Liver (tissue), 9 donors: ENCODE results near the gene CD300H. TPM values are rescaled to one million over a fixed set of nuclear protein-coding genes. Genes with fewer than 3 reads are reported as not detected.

Source experiments
- DNase-seq: peaks from one replicate; pipeline ENCODE4 v3.0.0-alpha.2; 2017; ENCODE audit warnings: low spot score
- H3K27ac ChIP-seq, 2 donors: one replicate each; pipeline ENCODE4 v1.7.0; 2013; ENCODE audit warnings: inconsistent platforms in 2 of 2, low read length in 2 of 2, control low read depth in 1 of 2, low read depth in 1 of 2, mild to moderate bottlenecking in 1 of 2
- H3K27me3 ChIP-seq, 4 donors: one replicate each; pipeline versions ENCODE4 v1.6.1 to v1.7.0; 2013; ENCODE audit warnings: low read length in 3 of 4, inconsistent platforms in 1 of 4, mild to moderate bottlenecking in 1 of 4, moderate library complexity in 1 of 4; ENCODE audit not compliant: control insufficient read depth in 4 of 4, insufficient read depth in 4 of 4
- H3K36me3 ChIP-seq, 4 donors: one replicate each; pipeline versions ENCODE4 v1.6.1 to v1.7.0; 2013; ENCODE audit warnings: low read length in 3 of 4, mild to moderate bottlenecking in 3 of 4, low read depth in 1 of 4, moderate library complexity in 1 of 4; ENCODE audit not compliant: control insufficient read depth in 4 of 4, insufficient read depth in 3 of 4
- H3K4me1 ChIP-seq, 4 donors: one replicate each; pipeline versions ENCODE4 v1.6.1 to v1.7.0; 2013; ENCODE audit warnings: low read length in 3 of 4, mild to moderate bottlenecking in 3 of 4, moderate library complexity in 1 of 4; ENCODE audit not compliant: control insufficient read depth in 4 of 4, insufficient read depth in 4 of 4
- H3K4me3 ChIP-seq, 3 donors: one replicate each; pipeline versions ENCODE4 v1.6.1 to v1.7.0; 2013; ENCODE audit warnings: low read length in 3 of 3, control low read depth in 1 of 3, low read depth in 1 of 3, mild to moderate bottlenecking in 1 of 3
- H3K9ac ChIP-seq, 2 donors: one replicate each; pipeline ENCODE4 v1.7.0; 2013; ENCODE audit warnings: low read length in 2 of 2, mild to moderate bottlenecking in 2 of 2, moderate library complexity in 2 of 2, control low read depth in 1 of 2, low read depth in 1 of 2
- H3K9me3 ChIP-seq, 4 donors: one replicate each; pipeline versions ENCODE4 v1.6.1 to v1.7.0; 2013; ENCODE audit warnings: low read length in 3 of 4; ENCODE audit not compliant: control insufficient read depth in 4 of 4
- CTCF ChIP-seq: fragments of 150-350 bp; IDR thresholded peaks from 2 replicates; pipeline ENCODE4 v1.5.1; 2017; ENCODE audit warnings: improper control_type of control experiment, low read depth, low read length; ENCODE audit not compliant: missing input control
- EGR1 ChIP-seq, 2 donors: IDR thresholded peaks; 2 replicates each; pipeline ENCODE4 v1.6.1; 2016 to 2018; ENCODE audit warnings: antibody characterized with exemption in 2 of 2, low read depth in 2 of 2
- FOXA1 ChIP-seq: IDR thresholded peaks from 2 replicates; pipeline ENCODE4 v1.6.1; 2016; ENCODE audit warnings: antibody characterized with exemption
- FOXA2 ChIP-seq: IDR thresholded peaks from 2 replicates; pipeline ENCODE4 v1.6.1; 2016; ENCODE audit warnings: antibody characterized with exemption
- GABPA ChIP-seq, 2 donors: IDR thresholded peaks in 1 of 2; conservative IDR thresholded peaks in 1 of 2; 2 replicates each; pipeline ENCODE4 v1.6.1; 2016; ENCODE audit warnings: antibody characterized with exemption in 2 of 2, mild to moderate bottlenecking in 1 of 2, moderate library complexity in 1 of 2
- HNF4A ChIP-seq, 2 donors: conservative IDR thresholded peaks; 2 replicates each; pipeline ENCODE4 v1.6.1; 2016; ENCODE audit warnings: antibody characterized with exemption in 2 of 2, mild to moderate bottlenecking in 2 of 2
- HNF4G ChIP-seq: IDR thresholded peaks from 2 replicates; pipeline ENCODE4 v1.6.1; 2016; ENCODE audit warnings: antibody characterized with exemption
- JUND ChIP-seq, 2 donors: IDR thresholded peaks; 2 replicates each; pipeline ENCODE4 v1.6.1; 2016; ENCODE audit warnings: antibody characterized with exemption in 2 of 2
- MAX ChIP-seq: IDR thresholded peaks from 2 replicates; pipeline ENCODE4 v1.6.1; 2016; ENCODE audit warnings: antibody characterized with exemption
- NR2F2 ChIP-seq: IDR thresholded peaks from 2 replicates; pipeline ENCODE4 v1.6.1; 2016; ENCODE audit warnings: antibody characterized with exemption
- RAD21 ChIP-seq, 2 donors: IDR thresholded peaks; 2 replicates each; pipeline ENCODE4 v1.6.1; 2016; ENCODE audit warnings: antibody characterized with exemption in 2 of 2, mild to moderate bottlenecking in 2 of 2
- REST ChIP-seq: IDR thresholded peaks from 2 replicates; pipeline ENCODE4 v1.6.1; 2016; ENCODE audit warnings: antibody characterized with exemption, mild to moderate bottlenecking
- RXRA ChIP-seq, 2 donors: IDR thresholded peaks; 2 replicates each; pipeline ENCODE4 v1.6.1; 2017 to 2018; ENCODE audit warnings: antibody characterized with exemption in 2 of 2, mild to moderate bottlenecking in 1 of 2
- SP1 ChIP-seq: IDR thresholded peaks from 2 replicates; pipeline ENCODE4 v1.6.1; 2018; ENCODE audit warnings: antibody characterized with exemption, mild to moderate bottlenecking
- TAF1 ChIP-seq: conservative IDR thresholded peaks from 2 replicates; pipeline ENCODE4 v1.6.1; 2016; ENCODE audit warnings: antibody characterized with exemption, mild to moderate bottlenecking
- YY1 ChIP-seq: IDR thresholded peaks from 2 replicates; pipeline ENCODE4 v1.6.1; 2016; ENCODE audit warnings: antibody characterized with exemption, mild to moderate bottlenecking
- WGBS: extraction: QIAGEN DNeasy Blood & Tissue Kit; methylation state at CpG from one replicate; pipeline ENCODE4 v1.1.7; 2013; 5-methylcytosine and 5-hydroxymethylcytosine counted together
- polyA plus RNA-seq, 2 donors: library from polyadenylated mRNA; stranded (reverse) in 1 of 2; unstranded in 1 of 2; fragments of 200-250 nt in 1 of 2; fragments of >200 nt in 1 of 2; fragmentation: Nextera tagmentation in 1 of 2; extraction: Ambion mirVana in 1 of 2; gene quantifications; one replicate each; pipeline versions ENCODE4 v1.2.1 to v1.2.3, GENCODE V29; 2013 to 2015
- total RNA-seq, 2 donors: library from RNA; depleted of rRNA; stranded (reverse); fragments of >200 nt; gene quantifications; one replicate each; pipeline ENCODE4 v1.2.3, GENCODE V29; 2014
- TF ChIP-seq, protein P1 (sequence below): IDR thresholded peaks from 2 replicates; pipeline ENCODE4 v1.6.1; 2016; ENCODE audit warnings: antibody characterized with exemption
- TF ChIP-seq, protein P2 (sequence below): IDR thresholded peaks from 2 replicates; pipeline ENCODE4 v1.6.1; 2016; ENCODE audit warnings: antibody characterized with exemption
- donor health status: healthy.
- donor health status: healthy.
- donor health status: healthy.
- donor health status: healthy.
- donor health status: healthy.

The CD300H gene
- total and polyA plus RNA-seq, 4 donors: 0.47 TPM; not detected in 3

DNA sequence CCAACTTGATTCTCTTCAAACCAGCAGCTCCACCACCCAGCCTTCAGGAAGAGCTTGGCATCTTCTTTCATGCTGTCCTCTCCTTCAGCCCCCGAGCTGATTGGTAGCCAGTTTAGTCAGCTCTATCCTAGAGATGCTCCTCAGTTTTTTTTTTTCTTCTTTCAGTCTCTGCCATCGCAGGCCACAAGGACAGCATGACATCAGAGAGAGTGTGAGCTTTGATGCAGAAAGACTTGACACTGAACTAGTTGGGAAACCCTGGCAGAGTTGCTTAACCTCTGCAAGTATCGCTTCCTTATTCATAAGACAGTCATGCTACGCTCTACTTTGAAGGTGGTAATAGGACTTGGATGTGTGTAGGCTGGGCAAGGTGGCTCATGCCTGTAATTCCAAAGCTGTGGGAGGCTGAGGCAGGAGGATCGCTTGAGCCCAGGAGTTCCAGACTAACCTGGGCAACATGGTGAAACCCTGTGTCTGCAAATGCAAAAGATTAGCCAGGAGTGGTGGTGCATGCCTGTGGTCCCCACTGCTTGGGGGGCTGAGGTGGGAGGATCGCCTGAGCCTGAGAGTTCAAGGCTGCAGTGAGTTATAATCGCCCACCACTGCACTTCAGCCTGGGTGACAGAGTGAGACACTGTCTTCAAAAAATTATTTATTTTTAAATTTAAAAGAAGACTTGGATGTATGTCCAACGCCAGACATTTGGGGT lies 38.7 kb downstream of the CD300H start:
- Histone ChIP-seq H3K36me3 (no peaks in the 10 kb centered on the region), H3K9ac (no peak overlapping the region), H3K27ac (peak overlapping the region in 1 of 2 donors; percentile 43), H3K4me1 (no peaks in the 10 kb centered on the region), H3K9me3 (no peaks in the 10 kb centered on the region), H3K27me3 (peaks cover 0 to 3% (median 0%) of the 10 kb centered on the region in 4 donors), H3K4me3 (no peak overlapping the region)
- TF ChIP-seq FOXA1 (no peak), NR2F2 (no peak), FOXA2 (no peak), CTCF (no peak), REST (no peak), TAF1 (no peak), HNF4G (no peak), EGR1 (IDR thresholded peaks at IDR 0.05; ENCODE audit: low read depth in 2 of 2) (no peak)
- 70% methylated on average over 8 of the region's 8 CpGs for WGBS
- peak; percentile 16 for DNase-seq

DNA sequence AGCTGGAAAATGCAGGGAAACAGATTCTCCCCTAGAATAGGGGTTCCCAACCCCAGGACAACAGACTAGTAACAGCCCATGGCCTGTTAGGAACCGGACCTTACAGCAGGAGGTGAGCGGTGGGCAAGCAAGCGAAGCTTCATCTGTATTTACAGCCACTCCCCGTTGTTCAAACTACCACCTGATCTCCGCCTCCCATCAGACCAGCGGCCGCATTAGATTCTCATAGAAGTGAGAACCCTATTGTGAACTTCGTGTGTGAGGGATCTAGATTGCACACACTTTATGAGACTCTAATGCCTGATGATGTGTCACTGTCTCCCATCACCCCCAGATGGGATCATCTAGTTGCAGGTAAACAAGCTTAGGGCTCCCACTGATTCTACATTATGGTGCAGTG lies 39.6 kb downstream of the CD300H start:
- H3K9me3 ChIP-seq: no peaks in the 10 kb centered on the region
- WGBS: 83% methylated on average over 8 of the region's 8 CpGs
- no peak for TF ChIP-seq YY1
- TF ChIP-seq REST: no peak
- no peak for TF ChIP-seq JUND (IDR thresholded peaks at IDR 0.05)
- no peak for TF ChIP-seq GABPA (IDR thresholded peaks at IDR 0.05 in 1 of 2, conservative IDR thresholded peaks at IDR 0.05 in 1 of 2)
- no peak for TF ChIP-seq RXRA (IDR thresholded peaks at IDR 0.05)
- TF ChIP-seq CTCF: no peak
- no peak for TF ChIP-seq TAF1
- TF ChIP-seq SP1: no peak
- no peak for TF ChIP-seq RAD21 (IDR thresholded peaks at IDR 0.05)
- TF ChIP-seq, protein P1, sequence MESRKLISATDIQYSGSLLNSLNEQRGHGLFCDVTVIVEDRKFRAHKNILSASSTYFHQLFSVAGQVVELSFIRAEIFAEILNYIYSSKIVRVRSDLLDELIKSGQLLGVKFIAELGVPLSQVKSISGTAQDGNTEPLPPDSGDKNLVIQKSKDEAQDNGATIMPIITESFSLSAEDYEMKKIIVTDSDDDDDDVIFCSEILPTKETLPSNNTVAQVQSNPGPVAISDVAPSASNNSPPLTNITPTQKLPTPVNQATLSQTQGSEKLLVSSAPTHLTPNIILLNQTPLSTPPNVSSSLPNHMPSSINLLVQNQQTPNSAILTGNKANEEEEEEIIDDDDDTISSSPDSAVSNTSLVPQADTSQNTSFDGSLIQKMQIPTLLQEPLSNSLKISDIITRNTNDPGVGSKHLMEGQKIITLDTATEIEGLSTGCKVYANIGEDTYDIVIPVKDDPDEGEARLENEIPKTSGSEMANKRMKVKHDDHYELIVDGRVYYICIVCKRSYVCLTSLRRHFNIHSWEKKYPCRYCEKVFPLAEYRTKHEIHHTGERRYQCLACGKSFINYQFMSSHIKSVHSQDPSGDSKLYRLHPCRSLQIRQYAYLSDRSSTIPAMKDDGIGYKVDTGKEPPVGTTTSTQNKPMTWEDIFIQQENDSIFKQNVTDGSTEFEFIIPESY: no peak
- no peak for TF ChIP-seq HNF4A (conservative IDR thresholded peaks at IDR 0.05)
- TF ChIP-seq FOXA1: no peak
- TF ChIP-seq MAX: no peak
- TF ChIP-seq, protein P2, sequence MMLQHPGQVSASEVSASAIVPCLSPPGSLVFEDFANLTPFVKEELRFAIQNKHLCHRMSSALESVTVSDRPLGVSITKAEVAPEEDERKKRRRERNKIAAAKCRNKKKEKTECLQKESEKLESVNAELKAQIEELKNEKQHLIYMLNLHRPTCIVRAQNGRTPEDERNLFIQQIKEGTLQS: no peak
- TF ChIP-seq EGR1 (IDR thresholded peaks at IDR 0.05; ENCODE audit: low read depth in 2 of 2): no peak
- no peak for TF ChIP-seq NR2F2

More for the DNA sequence above, 39.6 kb downstream of the CD300H start:
- no peak for DNase-seq
- Histone ChIP-seq H3K27ac (no peak overlapping the region), H3K27me3 (peaks cover 0 to 3% (median 0%) of the 10 kb centered on the region in 4 donors), H3K9ac (no peak overlapping the region), H3K4me1 (no peaks in the 10 kb centered on the region), H3K36me3 (no peaks in the 10 kb centered on the region), H3K4me3 (no peak overlapping the region)
